GM19023 (cell line): ENCODE data around the gene SZT2.
"Not testable (repeated sequence)": the region's sequence is repeated elsewhere in the genome, so short reads cannot be mapped to it uniquely, and the experiment has no call there.

Experiments
- ATAC-seq: cut with Tn5 transposase; IDR thresholded peaks from one replicate; pipeline ENCODE4 v1.9.1; 2021; ENCODE audit warnings: mild to moderate bottlenecking, moderate library complexity; ENCODE audit not compliant: unreplicated experiment

SZT2 gene

DNA sequence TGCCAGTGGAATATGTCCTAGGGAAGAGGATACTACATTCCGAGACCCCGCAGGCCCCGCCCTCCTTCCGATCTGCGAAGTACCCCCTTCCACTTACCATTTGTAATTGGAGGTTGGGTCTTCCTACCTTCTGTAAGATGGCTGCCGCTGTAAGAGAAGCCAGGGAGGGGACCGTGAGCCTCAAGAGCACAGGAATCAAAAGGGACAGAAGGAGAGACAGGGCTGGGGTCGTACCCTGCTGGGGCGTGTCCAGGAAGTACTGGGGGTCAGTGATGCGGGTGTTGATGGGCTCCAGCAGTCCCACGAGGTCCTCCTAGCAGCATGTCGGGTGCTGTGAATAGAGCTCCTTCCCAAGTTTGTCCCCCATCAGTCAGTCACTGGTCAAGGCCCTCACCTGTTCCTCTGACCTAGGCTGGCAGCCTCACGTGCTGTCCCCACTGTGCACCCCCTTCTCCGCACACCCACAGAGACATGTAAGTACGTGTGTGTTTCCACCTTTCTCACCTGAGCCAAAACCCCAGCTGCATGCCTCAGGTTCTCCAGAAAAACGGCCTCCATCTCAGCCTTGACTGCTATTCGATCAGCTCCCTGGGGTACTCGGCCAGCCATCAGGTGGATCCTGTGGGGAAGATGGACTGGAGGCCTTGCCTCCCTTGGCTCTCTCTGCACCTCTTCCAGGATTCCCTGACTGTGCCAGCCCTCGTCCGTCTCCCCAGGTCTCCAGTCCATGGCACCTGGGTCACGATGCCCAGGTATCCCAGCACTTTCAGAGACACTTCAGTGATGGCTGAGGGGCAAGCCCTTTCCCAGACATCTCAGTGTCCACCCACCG, 62.2 kb downstream of the SZT2 start:
- no peak for ATAC-seq

DNA sequence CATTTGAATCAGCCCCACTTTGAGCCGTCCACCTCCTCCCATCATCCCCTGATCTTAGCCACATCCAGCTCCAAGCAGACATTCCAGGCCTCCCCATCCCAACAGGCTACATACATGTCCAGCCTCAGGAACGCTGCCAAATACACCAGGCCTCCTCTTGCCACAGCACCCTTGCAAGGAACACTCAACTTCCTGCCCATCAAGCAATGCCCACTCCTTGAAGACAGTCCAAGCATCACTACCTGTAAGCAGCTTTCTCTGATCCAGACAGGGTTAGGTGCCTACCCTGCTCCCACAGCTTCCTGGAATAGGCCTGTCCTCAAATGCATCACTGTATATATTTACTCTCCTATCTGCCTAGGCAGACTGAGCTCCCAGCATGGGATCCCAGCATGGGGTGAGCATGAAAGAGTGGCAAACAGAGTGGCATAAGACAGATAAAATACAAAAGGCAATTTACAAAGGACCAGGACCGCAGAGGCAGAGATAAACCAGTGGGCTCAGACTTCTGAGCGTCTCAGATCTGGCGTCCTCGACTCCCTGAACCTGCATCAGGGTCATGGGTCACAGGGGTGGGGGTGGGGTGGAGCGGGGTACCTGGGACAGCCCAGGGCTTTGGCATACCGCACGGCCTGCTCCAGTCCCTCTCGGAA, 63.2 kb downstream of the SZT2 start:
- peak; percentile 3 for ATAC-seq

DNA sequence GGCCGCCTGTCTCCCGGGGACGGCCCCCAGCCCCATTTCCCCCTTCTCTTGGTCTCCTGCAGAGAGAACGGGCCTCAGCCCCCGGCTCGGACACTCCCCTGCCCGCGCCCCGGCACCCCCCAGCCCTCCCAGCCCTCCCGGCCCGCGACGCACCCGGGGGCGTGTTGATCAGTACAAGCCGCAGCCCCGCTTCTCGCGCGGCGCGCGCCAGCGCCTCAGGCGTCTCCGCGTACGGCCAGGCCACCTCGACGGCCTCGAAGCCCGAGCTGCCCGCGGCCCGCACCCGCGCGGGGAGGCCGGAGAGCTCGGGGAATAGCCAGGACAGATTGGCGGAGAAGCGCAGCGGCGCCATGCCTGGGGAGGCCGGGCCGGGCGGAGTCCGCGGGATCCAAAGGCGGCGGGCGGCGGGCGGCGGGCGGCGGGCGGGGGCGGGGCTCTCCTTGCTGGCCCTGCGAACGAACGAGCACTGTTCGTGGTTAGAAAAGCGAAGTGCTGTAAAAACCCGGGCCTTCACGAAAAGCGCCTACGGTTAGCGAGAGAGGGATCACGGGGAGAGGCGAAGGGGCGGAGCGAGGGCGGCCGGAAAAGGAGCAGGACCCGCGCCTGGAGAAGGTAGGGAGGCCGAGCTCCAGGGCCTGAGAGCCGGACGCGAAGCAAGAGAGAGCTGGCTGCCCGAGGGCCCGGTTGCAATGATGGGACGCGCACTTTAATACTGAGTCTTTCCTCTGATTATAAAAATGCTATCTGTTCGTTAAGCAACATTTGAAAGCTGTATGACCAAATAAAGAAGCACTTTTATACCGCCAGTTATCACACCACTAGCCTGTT, 64.0 kb downstream of the SZT2 start, which contains the start of gene HYI:
Gene HYI (minus strand): TSS at position 490 of the 828 bp plus-strand sequence. CDS start 138 bp downstream, at position 352.
- peak; percentile 37 for ATAC-seq

DNA sequence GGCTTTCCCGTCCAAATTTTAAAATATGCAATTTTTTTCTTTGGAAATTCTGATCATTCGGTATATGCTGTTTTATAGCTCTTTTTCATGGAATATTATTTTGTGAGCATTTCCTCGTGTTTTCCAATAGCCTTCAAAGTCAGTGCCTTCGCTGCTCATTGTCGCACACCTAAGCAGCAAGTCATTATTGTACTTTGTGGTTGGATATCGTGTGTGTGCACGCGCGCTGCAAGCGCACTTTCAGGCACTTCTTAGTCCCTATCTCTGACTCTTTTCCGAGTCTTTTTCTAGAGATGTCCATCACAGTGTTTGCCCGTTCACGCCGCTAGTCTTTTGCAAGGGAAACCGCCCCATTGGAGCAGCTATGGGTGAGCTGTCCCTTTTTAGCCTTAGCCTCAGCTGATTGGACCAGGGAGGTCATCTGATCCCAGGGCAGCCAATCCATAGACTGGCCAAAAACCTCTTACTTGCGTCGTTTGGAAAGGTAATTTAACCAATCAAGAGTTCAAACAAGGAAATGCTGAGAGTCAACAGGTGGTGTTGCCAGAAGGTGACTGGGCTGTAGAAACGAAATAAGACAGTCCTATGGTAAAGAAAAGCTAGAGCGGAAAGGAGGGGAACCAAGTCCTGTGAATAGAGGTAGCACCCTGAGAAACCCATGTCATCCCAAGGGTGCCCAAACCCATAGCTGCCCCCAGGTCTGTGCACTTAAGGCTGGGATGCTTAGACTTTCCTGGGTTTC, 64.7 kb downstream of the SZT2 start:
- peak; percentile 82 for ATAC-seq

DNA sequence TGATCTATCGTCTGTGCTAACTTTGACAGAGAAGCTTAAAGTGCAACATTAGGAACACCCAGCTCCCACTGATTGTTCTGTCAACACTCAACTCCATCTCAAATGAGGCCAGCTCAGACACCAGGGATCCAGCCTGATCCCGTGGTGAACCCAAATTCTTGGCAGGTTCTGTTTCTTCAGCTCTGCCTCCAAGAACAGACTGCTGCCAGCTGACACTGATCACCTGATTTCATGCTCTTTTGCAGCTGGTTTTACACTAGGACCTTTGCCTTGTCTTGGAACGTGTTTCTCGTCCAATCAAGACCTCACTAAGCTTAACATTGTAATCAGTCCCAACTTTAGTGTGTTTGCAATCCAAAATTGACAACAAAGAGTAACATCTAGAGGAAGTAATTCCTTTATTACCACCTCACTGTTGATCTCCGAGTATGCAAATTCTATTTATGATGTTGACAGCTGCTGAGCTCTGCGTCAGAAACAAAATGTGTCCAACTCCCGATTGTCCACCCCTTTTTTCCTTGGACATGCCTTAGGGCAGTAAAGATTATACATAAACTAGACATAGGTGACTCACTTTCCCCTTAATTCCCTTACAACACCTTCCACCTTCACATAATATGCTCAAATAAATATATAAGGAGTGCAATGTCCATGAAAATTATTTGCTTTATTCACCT, 65.7 kb downstream of the SZT2 start:
- ATAC-seq: no peak

DNA sequence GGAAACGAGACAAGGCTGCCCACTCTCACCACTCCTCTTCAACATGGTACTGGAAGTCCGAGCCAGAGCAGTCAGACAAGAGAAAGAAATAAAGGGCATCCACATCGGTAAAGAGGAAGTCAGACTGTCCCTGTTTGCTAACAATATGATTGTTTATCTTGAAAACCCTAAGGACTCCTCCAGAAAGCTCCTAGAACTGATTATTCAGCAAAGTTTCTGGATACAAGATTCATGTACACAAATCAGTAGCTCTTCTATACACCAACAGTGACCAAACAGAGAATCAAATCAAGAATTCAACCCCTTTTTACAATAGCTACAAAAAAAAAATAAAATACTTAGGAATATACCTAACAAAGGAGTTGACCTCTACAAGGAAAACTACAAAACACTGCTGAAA, 68.7 kb downstream of the SZT2 start:
- ATAC-seq: not testable (repeated sequence)

DNA sequence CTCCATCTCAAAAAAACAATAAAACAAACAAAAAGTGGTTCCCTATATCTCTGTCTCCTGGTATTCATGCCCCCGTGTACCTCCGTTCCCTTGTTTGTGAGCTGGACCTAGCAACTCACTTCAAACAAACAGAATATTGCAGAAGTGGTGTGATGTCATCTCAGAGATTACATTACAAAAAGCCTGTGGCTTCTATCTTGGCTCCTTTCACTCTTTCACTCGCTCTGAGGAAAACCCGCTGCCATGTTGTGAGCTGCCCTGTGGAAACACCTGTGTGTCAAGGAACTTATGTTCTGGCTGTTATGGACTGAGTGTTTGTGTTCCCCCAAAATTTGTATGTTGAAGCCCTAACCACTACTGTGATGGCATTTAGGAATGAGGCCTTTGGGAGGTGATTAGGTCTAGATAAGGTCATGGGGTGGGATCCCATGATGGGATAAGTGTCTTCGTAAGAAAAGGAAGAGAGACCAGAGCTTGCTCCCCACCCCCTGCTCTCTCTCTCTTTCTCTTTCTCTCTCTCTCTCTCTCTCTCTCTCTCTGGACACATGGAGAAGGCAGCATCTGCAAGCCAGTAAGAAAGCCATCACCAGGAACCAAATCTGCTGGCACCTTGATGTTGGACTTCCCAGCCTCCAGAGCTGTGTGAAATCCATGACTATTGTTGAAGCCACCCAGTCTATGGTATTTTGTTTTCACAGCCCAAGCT, 71.4 kb downstream of the SZT2 start:
- no peak for ATAC-seq

DNA sequence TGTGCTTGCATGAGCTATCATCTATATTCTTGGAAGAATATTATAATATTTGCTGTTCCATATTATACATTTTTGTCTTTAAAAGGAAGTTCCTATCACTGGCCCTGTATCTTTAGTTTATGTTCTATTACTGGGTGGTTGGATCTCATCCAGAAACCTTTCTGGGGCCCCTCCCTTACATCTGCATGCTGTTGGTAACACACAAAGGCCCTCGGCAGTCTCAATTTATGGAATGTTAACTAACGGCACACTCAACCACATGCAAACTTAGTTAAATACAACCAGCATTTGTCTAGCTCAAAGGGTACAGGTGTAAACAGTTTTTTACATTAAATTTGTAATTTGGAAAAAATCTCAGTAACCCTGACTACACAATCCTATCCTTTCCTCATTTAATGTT, 73.8 kb downstream of the SZT2 start:
- ATAC-seq: no peak

DNA sequence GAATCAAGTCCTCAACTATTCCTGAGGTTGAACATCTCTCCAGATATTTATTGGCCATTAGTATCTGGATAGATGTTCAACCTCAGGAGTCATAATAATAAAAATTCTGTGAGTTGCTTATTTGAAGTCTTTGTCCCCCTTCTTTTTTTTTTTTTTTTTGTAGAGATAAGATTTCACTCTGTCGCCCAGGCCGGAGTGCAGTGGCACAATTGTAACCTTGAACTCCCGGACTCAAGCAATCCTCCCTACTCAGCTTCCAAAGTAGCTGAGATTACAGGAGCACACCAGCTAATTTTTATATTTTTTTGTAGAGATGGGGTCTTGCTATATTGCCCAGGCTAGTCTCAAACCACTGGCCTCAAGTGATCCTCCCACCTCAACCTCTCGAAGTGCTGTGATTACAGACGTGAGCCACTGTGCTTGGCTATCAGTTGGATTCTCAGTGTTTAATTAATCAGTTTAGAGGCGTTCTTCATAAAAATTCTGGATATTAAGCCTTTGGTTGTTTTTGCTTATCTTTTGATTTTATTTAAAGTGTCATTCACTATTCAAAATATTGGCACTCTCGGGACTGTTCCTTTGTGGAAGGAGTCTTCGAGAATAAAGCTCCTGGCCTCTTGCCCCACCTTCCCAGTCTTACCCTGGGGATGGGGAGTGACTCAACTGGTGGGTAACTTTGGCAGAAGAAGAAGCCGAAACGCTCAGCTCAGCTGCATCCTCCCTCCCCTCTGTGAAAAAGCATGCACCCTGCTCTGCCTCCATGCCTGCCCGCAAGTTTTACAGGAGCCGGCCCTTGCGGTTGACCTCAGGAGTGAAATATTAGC, 75.2 kb downstream of the SZT2 start:
- no peak for ATAC-seq

DNA sequence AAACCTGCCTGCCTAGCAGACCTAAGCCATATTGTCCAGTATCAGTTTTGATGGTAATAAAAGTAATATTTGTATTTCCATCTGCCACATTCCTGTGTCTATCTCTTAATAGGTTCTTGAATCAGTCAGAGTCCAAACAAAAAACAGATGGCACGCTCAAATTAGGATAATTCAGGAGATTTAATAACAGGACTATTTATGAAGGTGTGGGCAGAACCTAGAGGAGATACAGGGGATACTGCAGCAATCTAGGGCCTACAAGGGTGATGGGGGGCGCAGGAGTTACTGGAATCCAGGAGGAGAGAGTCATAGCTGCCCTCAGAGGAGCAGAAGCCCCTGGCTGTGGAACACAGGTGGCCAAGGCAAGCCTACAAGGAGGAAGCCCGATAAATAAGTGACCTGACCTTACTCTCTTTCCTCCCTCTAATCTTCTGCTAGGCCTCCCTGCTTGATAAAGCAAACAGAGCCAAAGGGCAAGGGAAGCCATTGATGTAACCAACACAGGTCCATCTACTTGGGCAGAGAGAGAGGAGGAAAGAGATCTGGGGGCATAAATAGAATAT, 75.9 kb downstream of the SZT2 start:
- no peak for ATAC-seq

DNA sequence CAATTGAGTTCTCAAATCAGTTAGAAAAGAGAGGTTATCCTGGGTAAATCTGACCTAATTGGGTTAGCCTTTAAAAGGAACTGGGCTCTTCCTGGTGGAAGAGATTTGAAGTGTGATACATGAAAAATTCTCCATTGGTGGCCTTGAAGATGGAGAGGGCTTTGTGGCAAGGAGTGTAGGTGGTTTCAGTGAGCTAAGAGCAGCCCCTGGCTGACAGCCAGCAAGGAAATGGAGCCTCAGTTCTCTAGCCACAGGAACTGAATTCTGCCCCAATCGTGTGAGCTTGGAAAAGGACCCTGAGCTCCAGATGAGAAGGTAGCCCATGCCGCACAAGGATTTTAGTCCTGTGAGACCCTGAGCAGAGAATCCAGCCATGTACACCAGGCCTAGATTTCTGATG, 76.7 kb downstream of the SZT2 start:
- ATAC-seq: no peak

DNA sequence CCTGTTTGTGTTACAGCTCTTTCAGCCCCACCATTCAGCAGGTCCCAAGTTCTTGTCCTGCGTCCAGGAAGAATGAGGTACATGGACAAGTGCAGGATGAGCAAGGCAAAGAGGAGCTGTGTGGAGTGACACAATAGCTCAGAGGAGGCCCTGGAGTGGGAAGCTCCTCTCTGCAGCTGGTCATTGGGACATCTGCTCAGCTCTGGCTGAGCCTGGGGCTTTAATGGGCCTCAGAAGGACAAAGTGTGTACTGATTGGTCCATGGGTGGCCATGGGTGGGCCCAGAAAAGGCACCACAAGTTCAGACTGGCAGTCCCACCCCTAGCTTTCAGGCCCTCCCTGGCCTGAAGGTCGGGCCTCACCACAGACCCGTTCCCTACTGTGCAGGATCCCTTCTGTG, 78.7 kb downstream of the SZT2 start:
- no peak for ATAC-seq

DNA sequence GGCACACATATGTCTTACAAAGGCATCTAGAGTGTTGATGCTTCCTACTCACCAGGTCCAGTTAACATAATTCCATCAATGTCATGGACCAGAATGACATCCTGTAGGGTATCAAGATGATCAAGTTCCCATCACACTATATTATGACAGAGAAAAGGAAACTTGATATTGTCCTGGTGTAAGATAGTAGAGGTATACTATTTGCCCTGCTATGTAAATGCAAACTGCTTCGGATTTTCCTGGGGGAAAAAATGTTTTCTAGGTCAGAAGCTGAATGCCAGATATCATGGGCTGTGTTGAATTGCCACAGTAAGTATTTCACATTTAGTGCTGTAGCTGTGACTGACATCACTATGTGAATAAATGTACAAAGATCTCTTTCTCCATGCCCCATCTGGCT, 80.2 kb downstream of the SZT2 start:
- no peak for ATAC-seq

DNA sequence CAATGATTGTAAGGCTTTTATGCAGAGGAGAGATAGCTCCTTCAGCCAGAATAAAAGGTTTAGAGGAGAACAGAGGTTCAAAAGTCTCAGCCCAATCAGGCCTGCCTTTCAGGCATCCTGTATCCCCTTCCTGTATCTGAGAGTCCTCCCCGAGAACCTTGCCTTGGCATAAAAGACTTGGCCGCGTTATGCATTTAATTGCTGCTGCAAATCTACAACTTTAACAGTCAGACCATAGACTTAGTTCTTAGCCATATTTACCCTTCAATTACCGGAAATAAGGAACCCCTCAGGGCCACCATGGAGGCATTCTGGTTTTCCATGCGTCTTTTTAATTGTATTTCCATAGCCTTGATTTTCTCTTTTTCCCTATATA, 82.4 kb downstream of the SZT2 start:
- no peak for ATAC-seq

DNA sequence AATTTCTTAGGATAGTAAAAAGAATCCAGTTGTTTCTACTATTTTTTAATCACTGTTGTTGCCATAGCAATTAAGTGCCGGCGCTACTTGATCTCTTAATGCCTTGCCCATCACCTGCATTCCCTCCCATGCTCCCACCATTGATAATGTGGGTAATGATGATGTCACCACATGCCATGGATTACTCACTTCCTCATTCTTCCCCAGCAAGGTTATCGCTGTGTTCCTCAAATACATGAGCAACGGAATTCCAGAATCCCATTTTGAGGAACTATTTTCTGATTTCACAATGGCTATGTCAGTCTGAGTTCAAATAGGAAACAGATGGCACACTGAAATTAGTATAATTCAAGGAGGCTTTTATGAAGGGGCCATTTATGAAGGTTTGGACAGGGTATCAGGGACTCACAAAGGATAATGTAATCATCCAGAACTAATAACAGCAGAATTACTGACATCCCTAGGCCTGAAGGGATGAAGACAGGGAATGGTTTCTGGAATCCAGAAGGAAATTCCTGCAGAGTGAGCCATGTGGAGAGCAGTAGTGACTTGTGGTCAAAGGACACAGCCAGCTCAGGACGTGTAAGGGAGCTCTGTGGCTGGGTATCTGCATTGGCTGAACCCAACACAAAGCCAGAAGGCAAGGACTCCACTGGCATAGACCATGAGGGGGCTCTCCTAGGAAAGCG, 82.9 kb downstream of the SZT2 start:
- ATAC-seq: not testable (repeated sequence)

DNA sequence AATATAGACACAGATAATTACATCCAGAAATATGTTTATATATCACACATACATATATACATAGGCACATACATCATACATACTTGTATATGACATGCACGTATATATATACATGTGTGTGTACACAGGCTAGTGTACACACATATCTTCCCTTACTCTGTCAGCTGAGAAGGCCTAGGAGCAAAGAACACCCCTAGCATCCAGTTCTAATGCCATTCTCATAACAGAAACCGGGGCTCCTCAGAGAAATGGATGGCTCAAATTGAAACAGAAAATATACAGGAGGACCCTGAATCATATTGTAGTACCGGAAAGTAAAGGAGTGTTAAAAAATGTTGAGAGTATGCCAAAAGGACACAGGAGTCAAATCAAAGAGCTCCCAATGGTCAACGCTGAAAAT, 83.8 kb downstream of the SZT2 start:
- ATAC-seq: no peak

DNA sequence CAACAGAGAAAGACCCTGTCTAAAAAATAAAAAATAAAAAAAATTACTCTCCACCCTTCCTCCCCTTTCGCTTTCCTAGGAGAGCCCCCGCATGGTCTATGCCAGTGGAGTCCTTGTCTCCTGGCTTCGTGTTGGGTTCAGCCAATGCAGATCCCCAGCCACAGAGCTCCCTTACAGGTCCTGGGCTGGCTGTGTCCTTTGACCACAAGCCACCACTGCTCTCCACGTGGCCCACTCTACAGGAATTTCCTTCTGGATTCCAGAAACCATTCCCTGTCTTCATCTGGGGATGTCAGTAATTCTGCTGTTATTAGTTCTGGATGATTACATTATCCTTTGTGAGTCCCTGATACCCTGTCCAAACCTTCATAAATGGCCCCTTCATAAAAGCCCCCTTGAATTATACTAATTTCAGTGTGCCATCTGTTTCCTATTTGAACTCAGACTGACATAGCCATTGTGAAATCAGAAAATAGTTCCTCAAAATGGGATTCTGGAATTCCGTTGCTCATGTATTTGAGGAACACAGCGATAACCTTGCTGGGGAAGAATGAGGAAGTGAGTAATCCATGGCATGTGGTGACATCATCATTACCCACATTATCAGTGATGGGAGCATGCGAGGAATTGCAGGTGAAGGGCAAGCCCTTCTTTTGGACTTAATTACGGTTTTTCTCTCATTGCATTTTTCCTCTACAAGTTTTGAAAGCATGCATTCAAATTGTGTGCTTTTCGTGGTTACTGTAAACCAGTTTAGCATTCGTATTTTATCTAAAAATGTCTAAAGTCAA, 86.1 kb downstream of the SZT2 start:
- ATAC-seq: not testable (repeated sequence)
